ENCODE results near the gene ELOB.

DNA sequence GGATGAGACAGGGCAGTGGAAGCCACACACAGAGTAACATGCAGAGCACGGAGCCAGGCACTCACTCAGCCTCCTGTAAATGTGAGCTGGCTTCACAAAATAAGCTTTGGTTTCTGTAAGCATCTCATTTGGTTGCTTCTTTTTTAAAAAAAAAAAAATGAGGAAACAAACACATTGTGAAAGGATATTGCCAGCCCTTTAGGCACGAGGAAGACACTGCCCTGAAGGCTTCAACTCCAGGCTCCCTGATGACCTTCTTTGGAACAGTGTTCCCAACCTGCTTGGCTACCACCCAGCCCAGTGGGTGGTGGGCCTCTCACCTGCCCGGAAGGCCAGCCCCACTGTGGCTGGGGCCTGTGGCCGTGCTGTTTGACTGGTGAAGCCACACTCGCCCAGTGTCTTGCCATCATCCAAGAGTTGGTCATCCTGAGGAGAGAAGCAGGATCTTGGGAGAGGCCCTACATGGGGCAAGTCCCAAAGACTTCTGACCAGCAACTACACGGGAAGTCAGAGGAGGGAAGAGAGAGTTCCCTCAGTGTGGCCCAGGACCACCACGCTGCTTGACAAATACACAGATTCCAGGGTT, 1.9 kb downstream of the ELOB start:
- no peak for TF ChIP-seq YY1 (IDR thresholded peaks at IDR 0.05; ENCODE audit: low read depth, low read length)
- TF ChIP-seq, protein P1, sequence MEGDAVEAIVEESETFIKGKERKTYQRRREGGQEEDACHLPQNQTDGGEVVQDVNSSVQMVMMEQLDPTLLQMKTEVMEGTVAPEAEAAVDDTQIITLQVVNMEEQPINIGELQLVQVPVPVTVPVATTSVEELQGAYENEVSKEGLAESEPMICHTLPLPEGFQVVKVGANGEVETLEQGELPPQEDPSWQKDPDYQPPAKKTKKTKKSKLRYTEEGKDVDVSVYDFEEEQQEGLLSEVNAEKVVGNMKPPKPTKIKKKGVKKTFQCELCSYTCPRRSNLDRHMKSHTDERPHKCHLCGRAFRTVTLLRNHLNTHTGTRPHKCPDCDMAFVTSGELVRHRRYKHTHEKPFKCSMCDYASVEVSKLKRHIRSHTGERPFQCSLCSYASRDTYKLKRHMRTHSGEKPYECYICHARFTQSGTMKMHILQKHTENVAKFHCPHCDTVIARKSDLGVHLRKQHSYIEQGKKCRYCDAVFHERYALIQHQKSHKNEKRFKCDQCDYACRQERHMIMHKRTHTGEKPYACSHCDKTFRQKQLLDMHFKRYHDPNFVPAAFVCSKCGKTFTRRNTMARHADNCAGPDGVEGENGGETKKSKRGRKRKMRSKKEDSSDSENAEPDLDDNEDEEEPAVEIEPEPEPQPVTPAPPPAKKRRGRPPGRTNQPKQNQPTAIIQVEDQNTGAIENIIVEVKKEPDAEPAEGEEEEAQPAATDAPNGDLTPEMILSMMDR (IDR thresholded peaks at IDR 0.05 in 2 of 3, conservative IDR thresholded peaks at IDR 0.05 in 1 of 3; ENCODE audit: control insufficient read depth in 2 of 3, extremely low read depth in 1 of 3, insufficient read depth in 1 of 3, low read depth in 3 of 3, low read length in 3 of 3): no peak
- no peak for TF ChIP-seq NFYA (IDR thresholded peaks at IDR 0.05; ENCODE audit: borderline replicate concordance, low read depth, low read length)
- TF ChIP-seq, protein P2, sequence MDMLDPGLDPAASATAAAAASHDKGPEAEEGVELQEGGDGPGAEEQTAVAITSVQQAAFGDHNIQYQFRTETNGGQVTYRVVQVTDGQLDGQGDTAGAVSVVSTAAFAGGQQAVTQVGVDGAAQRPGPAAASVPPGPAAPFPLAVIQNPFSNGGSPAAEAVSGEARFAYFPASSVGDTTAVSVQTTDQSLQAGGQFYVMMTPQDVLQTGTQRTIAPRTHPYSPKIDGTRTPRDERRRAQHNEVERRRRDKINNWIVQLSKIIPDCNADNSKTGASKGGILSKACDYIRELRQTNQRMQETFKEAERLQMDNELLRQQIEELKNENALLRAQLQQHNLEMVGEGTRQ (IDR thresholded peaks at IDR 0.05; ENCODE audit: borderline replicate concordance, low read depth, low read length): no peak
- TF ChIP-seq NRF1 (conservative IDR thresholded peaks at IDR 0.05; ENCODE audit: low read depth, low read length): no peak
- TF ChIP-seq POLR2A (IDR thresholded peaks at IDR 0.05; ENCODE audit: low read depth, low read length): no peak
- TF ChIP-seq NFIC (IDR thresholded peaks at IDR 0.05; ENCODE audit: low read depth, low read length): no peak
- TF ChIP-seq JUNB (IDR thresholded peaks at IDR 0.05): no peak
- TF ChIP-seq MXI1 (IDR thresholded peaks at IDR 0.05; ENCODE audit: low read depth, low read length): no peak
- TF ChIP-seq CEBPB (IDR thresholded peaks at IDR 0.05; ENCODE audit: borderline replicate concordance in 1 of 2, low read depth in 2 of 2, low read length in 2 of 2): no peak
- no peak for TF ChIP-seq RAD21 (IDR thresholded peaks at IDR 0.05; ENCODE audit: insufficient read depth, low read depth, low read length)
- TF ChIP-seq ZNF622 (IDR thresholded peaks at IDR 0.05): no peak
- TF ChIP-seq POLR2AphosphoS2 (IDR thresholded peaks at IDR 0.05; ENCODE audit: low read depth, low read length): no peak
